ENCODE data around the gene LCE1B. TPM values are rescaled to one million over a fixed set of nuclear protein-coding genes. Genes with fewer than 3 reads are reported as not detected.

Gene LCE1B
- total RNA-seq, 1 donor from 2014 or later = not detected

- no peak within 1 kb of the TSS for H3K4me3 ChIP-seq
- intact Hi-C loops (cut with DNase I) = no loop called here
- no peaks in the 10 kb centered on the region for H3K4me1 ChIP-seq
- H3K27me3 ChIP-seq (ENCODE audit: low read depth) = no peaks in the 10 kb centered on the region
- no peak for ATAC-seq
- H3K27ac ChIP-seq = no peak within 1 kb of the TSS
- H3K9me3 ChIP-seq = no peaks in the 10 kb centered on the region
- no peaks in the 10 kb centered on the region for H3K36me3 ChIP-seq
- no peak for DNase-seq
- TF ChIP-seq, protein P1, sequence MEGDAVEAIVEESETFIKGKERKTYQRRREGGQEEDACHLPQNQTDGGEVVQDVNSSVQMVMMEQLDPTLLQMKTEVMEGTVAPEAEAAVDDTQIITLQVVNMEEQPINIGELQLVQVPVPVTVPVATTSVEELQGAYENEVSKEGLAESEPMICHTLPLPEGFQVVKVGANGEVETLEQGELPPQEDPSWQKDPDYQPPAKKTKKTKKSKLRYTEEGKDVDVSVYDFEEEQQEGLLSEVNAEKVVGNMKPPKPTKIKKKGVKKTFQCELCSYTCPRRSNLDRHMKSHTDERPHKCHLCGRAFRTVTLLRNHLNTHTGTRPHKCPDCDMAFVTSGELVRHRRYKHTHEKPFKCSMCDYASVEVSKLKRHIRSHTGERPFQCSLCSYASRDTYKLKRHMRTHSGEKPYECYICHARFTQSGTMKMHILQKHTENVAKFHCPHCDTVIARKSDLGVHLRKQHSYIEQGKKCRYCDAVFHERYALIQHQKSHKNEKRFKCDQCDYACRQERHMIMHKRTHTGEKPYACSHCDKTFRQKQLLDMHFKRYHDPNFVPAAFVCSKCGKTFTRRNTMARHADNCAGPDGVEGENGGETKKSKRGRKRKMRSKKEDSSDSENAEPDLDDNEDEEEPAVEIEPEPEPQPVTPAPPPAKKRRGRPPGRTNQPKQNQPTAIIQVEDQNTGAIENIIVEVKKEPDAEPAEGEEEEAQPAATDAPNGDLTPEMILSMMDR (IDR thresholded peaks at IDR 0.05) = no peak
Measured at GRCh38 chr1:152859696-152860095, 47.9 kb downstream of the LCE1B start, which contains the start of gene LCE7A. Gene LCE7A, plus strand, starts transcription at chr1:152859996. Its CDS starts 702 bp downstream, at chr1:152860698.

GRCh38 chr1:152860129-152860528 lies 48.4 kb downstream of the LCE1B start:
- Histone ChIP-seq H3K4me3 (no peak overlapping the region), H3K27me3 (ENCODE audit: low read depth) (no peaks in the 10 kb centered on the region), H3K27ac (no peak overlapping the region), H3K36me3 (no peaks in the 10 kb centered on the region), H3K9me3 (no peaks in the 10 kb centered on the region), H3K4me1 (no peaks in the 10 kb centered on the region)
- ATAC-seq (no peak), DNase-seq (no peak)
- TF ChIP-seq, protein P1 (IDR thresholded peaks at IDR 0.05) = no peak
- intact Hi-C loops (cut with DNase I) = no loop called here

GRCh38 chr1:152861374-152861773 lies 49.6 kb downstream of the LCE1B start:
- no peaks in the 10 kb centered on the region for H3K4me1 ChIP-seq
- DNase-seq = no peak
- H3K4me3 ChIP-seq = no peak overlapping the region
- H3K27me3 ChIP-seq (ENCODE audit: low read depth) = no peaks in the 10 kb centered on the region
- no peaks in the 10 kb centered on the region for H3K36me3 ChIP-seq
- H3K27ac ChIP-seq = no peak overlapping the region
- TF ChIP-seq, protein P1 (IDR thresholded peaks at IDR 0.05) = no peak
- intact Hi-C loops (cut with DNase I) = no loop called here
- ATAC-seq = no peak
- H3K9me3 ChIP-seq = no peaks in the 10 kb centered on the region

Other genes with a start within 250 kb of the LCE1B start
- gene LCE3E, start 245.2 kb upstream of the LCE1B start, total RNA-seq = not detected
- not detected for gene LCE3D, start 231.5 kb upstream of the LCE1B start, total RNA-seq
- gene LCE3C, start 211.7 kb upstream of the LCE1B start, total RNA-seq = not detected
- not detected for gene LCE3B, start 198.2 kb upstream of the LCE1B start, total RNA-seq
- not detected for gene LCE3A, start 188.9 kb upstream of the LCE1B start, total RNA-seq
- not detected for gene LCE2D, start 148.6 kb upstream of the LCE1B start, total RNA-seq
- gene LCE2C, start 136.7 kb upstream of the LCE1B start, total RNA-seq = not detected
- gene LCE2B, start 125.8 kb upstream of the LCE1B start, total RNA-seq = not detected
- gene LCE2A, start 113.6 kb upstream of the LCE1B start, total RNA-seq = not detected
- gene LCE4A, start 103.8 kb upstream of the LCE1B start, total RNA-seq = not detected
- not detected for gene KPRP, start 53.9 kb upstream of the LCE1B start, total RNA-seq
- gene LCE1F, start 36.8 kb upstream of the LCE1B start, total RNA-seq = not detected
- not detected for gene LCE1E, start 25.7 kb upstream of the LCE1B start, total RNA-seq
- not detected for gene LCE1D, start 15.2 kb upstream of the LCE1B start, total RNA-seq
- not detected for gene LCE1C, start 5.3 kb upstream of the LCE1B start, total RNA-seq
- gene LCE1A, start 15.5 kb downstream of the LCE1B start, total RNA-seq = not detected
- not detected for gene LCE6A, start 30.9 kb downstream of the LCE1B start, total RNA-seq
- gene LCE7A, start 48.0 kb downstream of the LCE1B start, total RNA-seq = not detected
- not detected for gene SMCP, start 66.4 kb downstream of the LCE1B start, total RNA-seq
- 0.24 TPM for gene IVL, start 96.6 kb downstream of the LCE1B start, total RNA-seq
- gene SPRR5, start 135.2 kb downstream of the LCE1B start, total RNA-seq = not detected
- not detected for gene SPRR4, start 158.7 kb downstream of the LCE1B start, total RNA-seq
- not detected for gene SPRR1A, start 172.1 kb downstream of the LCE1B start, total RNA-seq
- gene SPRR3, start 189.8 kb downstream of the LCE1B start, total RNA-seq = not detected
- not detected for gene SPRR1B, start 219.2 kb downstream of the LCE1B start, total RNA-seq
- not detected for gene SPRR2D, start 229.1 kb downstream of the LCE1B start, total RNA-seq
- not detected for gene SPRR2A, start 245.5 kb downstream of the LCE1B start, total RNA-seq